Endothelial cell (in vitro differentiated cells): ENCODE results near the gene USP20. TPM values are rescaled to one million over a fixed set of nuclear protein-coding genes. Genes with fewer than 3 reads are reported as not detected.

Experiments used
- DNase-seq: peaks from one replicate; pipeline ENCODE4 v3.0.0; 2021; ENCODE audit warnings: low spot score
- H3K27ac Mint-ChIP-seq: one replicate; pipeline ENCODE4 v1.8.0; 2021; ENCODE audit warnings: mixed read lengths, inconsistent platforms; ENCODE audit not compliant: unreplicated experiment
- H3K27me3 Mint-ChIP-seq: one replicate; pipeline ENCODE4 v1.8.0; 2021; ENCODE audit warnings: mild to moderate bottlenecking, moderate library complexity, mixed read lengths, inconsistent platforms; ENCODE audit not compliant: unreplicated experiment
- H3K36me3 Mint-ChIP-seq: one replicate; pipeline ENCODE4 v1.8.0; 2021; ENCODE audit warnings: mild to moderate bottlenecking, low read depth, mixed read lengths, inconsistent platforms; ENCODE audit not compliant: unreplicated experiment
- H3K4me1 Mint-ChIP-seq: one replicate; pipeline ENCODE4 v1.8.0; 2021; ENCODE audit warnings: mild to moderate bottlenecking, mixed read lengths, inconsistent platforms; ENCODE audit not compliant: unreplicated experiment
- H3K4me3 Mint-ChIP-seq: one replicate; pipeline ENCODE4 v1.8.0; 2021; ENCODE audit warnings: mild to moderate bottlenecking, mixed read lengths, inconsistent platforms; ENCODE audit not compliant: unreplicated experiment
- H3K9me3 Mint-ChIP-seq: one replicate; pipeline ENCODE4 v1.8.0; 2021; ENCODE audit warnings: mixed read lengths, inconsistent platforms; ENCODE audit not compliant: unreplicated experiment
- CTCF ChIP-seq: fragments of 200-600 bp; sonication (generic); IDR thresholded peaks from one replicate; pipeline ENCODE4 v1.5.0; 2021; ENCODE audit warnings: antibody characterized with exemption; ENCODE audit not compliant: unreplicated experiment
- microRNA-seq: library from miRNA; unstranded; fragments of <30 nt; microRNA quantifications from one replicate; pipeline ENCODE4, GENCODE V29; 2020; ENCODE audit not compliant: unreplicated experiment
- total RNA-seq: library from RNA; stranded (reverse); fragmentation: NEBNext Ultra II Directional; extraction: Animal tissue kit (Norgen Biotek cat#: 25700); gene quantifications from one replicate; pipeline ENCODE4 v1.2.1, GENCODE V29; 2021; ENCODE audit not compliant: unreplicated experiment

Gene USP20
- total RNA-seq, 1 donor from 2014 or later: 21.7 TPM

- no peak for TF ChIP-seq CTCF
- Mint-ChIP-seq H3K9me3 (no peaks in the 10 kb centered on the region), H3K4me3 (no peak overlapping the region), H3K27ac (no peak overlapping the region), H3K27me3 (no peaks in the 10 kb centered on the region), H3K4me1 (no peaks in the 10 kb centered on the region), H3K36me3 (peaks cover 34% of the 10 kb centered on the region)
- no peak for DNase-seq
Observed at GRCh38 chr9:129923589-129923988, 88.3 kb downstream of the USP20 start.

GRCh38 chr9:129929496-129930125, 94.4 kb downstream of the USP20 start:
- H3K36me3 Mint-ChIP-seq: peaks cover 21% of the 10 kb centered on the region
- H3K9me3 Mint-ChIP-seq: no peaks in the 10 kb centered on the region
- H3K27me3 Mint-ChIP-seq: peaks cover 12% of the 10 kb centered on the region
- peak overlapping the region; percentile 37 for H3K27ac Mint-ChIP-seq
- peaks cover 34% of the 10 kb centered on the region for H3K4me1 Mint-ChIP-seq
- H3K4me3 Mint-ChIP-seq: peak overlapping the region; percentile 63
- DNase-seq: no peak
- TF ChIP-seq CTCF: no peak

DNA sequence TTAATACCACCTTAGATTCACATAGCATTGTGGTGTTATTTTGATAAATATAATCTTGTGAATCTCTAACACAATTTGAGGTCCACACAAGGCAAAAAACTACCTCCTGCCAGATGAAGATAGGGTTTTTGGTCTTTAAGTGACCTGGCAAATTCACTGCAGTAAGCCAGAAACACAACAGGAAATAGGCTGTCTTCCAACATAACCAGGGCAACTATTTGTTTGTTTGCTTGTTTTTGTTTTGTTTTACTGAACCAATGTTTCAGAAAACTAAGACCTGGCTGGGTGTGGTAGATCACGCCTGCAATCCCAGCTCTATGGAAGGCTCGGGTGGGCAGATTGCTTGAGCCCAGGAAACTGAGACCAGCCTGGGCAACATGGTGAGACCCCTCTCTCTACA, 95.5 kb downstream of the USP20 start:
- H3K4me1 Mint-ChIP-seq: peaks cover 34% of the 10 kb centered on the region
- no peak for DNase-seq
- TF ChIP-seq CTCF: no peak
- peaks cover 21% of the 10 kb centered on the region for H3K36me3 Mint-ChIP-seq
- H3K27ac Mint-ChIP-seq: peak overlapping the region; percentile 94
- no peak overlapping the region for H3K4me3 Mint-ChIP-seq
- H3K9me3 Mint-ChIP-seq: no peaks in the 10 kb centered on the region
- peaks cover 12% of the 10 kb centered on the region for H3K27me3 Mint-ChIP-seq

Small RNAs within 50 kb of the gene (microRNA-seq; reads per million reads assigned to microRNA genes)
- 0.42 reads per million for gene MIR6855

Other genes starting within 250 kb of the USP20 start
- gene C9orf50, start 214.4 kb upstream of the USP20 start, total RNA-seq: not detected
- gene NTMT1, start 209.3 kb upstream of the USP20 start, total RNA-seq: 16.7 TPM
- gene ASB6, start 193.3 kb upstream of the USP20 start, total RNA-seq: 26.2 TPM
- 0.21 TPM for gene PRRX2, start 169.8 kb upstream of the USP20 start, total RNA-seq
- gene PTGES, start 82.4 kb upstream of the USP20 start, total RNA-seq: 0.15 TPM
- 22.8 TPM for gene TOR1B, start 32.3 kb upstream of the USP20 start, total RNA-seq
- 58.0 TPM for gene TOR1A, start 11.3 kb upstream of the USP20 start, total RNA-seq
- gene C9orf78, start 183 bp upstream of the USP20 start, total RNA-seq: 29.1 TPM
- gene FNBP1, start 207.7 kb downstream of the USP20 start, total RNA-seq: 119 TPM
- gene GPR107, start 218.4 kb downstream of the USP20 start, total RNA-seq: 63.5 TPM